Activated CD4-positive, alpha-beta T cell treated with anti-CD3 and anti-CD28 coated beads, Interleukin-2, amount 50 U/mL, for 4 hours (primary cell): Measurements from ENCODE around the gene SPACDR.

Experiments
- DNase-seq, 2 experiments: peaks; one replicate each; pipeline ENCODE4 v3.0.0-alpha.2; 2020

Gene SPACDR

DNA sequence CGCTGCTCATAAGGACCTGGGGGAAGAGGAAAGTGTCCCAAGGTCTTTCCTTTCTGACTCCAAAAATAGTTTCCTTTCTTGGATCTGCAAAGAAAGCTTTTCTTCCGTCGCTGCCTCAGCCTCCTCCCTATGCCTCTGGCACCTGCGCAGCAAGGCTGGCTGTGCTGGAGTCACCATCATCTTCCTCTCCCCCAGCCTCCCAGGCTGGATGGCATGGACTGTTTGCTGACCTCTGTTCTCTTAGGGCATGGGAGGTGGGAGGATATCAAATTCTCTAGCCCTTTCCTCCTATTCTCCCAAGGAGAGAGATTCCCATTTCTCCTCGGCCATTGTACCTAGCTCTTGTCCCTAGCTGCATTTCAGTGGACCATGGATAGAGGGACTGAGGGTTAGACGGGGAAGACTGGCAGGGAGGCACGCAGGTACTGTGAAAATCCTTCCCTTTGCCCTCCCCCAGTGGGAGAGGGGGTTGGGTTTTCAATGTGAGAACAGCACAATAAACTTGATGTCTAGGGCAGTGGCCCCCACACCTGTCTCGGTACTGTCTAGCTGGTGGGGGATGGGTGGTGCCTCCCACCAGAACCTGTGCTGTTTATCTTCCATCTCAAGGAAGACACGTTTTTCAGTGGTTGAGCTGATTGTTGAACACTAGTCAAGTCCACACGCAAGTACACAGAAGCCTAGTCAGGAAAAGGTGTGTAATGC lies 30.3 kb downstream of the SPACDR start:
- no peak for DNase-seq

- DNase-seq, result no peak
These were observed 30.8 kb downstream of the SPACDR start for GRCh38 chr7:100433276-100433591.

DNA sequence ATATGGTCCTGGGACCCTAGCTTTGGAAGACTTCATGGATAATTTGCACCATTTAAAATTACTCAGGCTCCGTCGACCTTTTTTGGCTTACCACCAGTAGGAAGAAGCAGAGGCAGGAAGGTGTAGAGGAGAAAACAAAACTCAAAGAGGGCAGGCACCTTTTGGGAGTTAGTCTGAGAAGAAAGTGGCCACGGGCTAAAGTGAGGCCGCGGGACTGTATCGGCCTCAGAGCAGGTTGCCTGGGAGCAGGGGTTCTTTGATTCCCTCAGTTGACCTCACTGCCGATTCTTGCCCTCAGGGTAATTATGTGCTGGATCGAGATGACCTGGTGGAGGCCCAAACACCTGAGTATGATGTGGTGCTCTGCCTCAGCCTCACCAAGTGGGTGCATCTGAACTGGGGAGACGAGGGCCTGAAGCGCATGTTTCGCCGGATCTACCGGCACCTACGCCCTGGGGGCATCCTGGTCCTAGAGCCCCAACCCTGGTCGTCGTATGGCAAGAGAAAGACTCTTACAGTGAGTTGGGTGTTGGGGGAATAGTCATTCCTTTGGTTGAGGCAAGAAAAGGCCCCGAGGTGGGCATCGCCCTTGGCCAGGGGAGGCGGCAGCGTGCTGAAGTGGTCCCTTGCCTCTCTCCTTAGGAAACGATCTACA lies 31.3 kb downstream of the SPACDR start:
- DNase-seq, result no peak

- DNase-seq, result no peak
These were observed 32.0 kb downstream of the SPACDR start for GRCh38 chr7:100432053-100432452.

GRCh38 chr7:100431286-100431735 lies 32.7 kb downstream of the SPACDR start:
- DNase-seq, result no peak

- peak; percentile 26 to 42 for DNase-seq
These were observed 33.4 kb downstream of the SPACDR start for GRCh38 chr7:100430493-100431285.

DNA sequence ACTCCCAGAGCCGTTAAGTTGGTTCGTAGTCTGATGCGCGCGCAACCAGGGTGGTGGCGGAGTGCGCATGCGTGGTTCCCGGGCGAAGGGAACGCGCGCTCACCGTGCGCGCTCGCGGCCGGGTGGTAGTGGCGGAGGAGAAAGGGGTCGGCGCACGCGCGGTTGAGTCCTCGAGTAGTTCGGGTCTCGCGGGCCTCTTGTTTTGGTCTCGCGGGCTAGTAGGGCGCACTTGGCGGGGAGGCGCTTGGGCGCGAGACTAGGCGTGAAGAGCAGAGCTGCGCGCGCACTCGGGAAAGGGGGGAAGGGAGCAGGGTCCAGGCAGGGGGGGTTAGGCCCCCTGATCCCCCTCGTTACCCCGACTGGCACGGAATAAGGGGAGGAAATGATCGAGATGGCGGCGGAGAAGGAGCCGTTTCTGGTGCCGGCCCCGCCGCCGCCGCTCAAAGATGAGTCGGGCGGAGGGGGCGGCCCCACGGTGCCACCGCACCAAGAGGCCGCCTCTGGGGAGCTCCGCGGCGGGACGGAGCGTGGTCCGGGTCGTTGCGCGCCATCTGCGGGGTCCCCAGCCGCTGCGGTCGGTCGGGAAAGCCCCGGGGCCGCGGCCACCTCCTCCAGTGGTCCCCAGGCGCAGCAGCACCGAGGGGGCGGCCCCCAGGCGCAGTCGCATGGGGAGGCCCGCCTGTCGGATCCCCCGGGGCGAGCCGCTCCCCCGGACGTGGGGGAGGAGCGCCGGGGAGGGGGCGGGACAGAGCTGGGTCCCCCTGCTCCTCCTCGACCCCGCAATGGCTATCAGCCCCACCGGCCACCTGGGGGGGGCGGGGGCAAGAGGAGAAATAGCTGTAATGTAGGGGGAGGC lies 34.2 kb downstream of the SPACDR start, which contains the start of gene MEPCE:
MEPCE (plus strand) TSS at position 195 of the 856 bp plus-strand sequence; CDS start at position 383, 188 bp downstream.
- peak; percentile 94 for DNase-seq

DNA sequence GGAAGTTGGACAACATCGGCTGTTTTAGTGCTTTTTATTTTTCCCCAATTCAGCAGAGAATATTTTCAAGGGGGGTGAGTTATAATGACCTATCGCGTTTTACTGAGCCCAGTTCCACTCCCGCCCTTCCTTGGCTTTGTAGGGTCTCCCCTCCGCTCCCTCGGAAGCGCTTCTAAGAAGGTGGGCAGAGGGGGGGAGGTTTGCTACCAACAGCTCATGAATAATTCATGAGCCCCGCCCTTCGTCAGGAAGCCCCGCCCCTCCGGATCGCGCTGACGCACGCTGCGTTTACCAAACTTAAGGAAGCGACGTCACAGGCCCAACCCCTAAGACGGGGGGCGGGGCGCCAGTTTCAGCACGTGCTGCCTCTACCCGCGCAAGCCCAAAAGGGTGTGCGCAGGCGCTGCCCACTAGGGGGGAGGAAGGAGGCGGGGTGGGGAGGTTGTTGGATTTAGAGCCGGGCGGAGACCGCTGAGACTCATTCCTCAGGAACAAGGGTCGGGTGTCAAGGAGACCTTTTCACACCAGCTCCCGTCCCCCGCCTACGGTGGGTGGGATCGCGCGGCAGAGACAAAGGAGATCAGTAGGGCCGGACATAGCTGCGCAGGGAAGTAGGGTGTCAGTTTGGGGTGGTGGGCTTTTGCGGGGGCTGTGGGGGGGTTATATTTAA lies 35.0 kb downstream of the SPACDR start:
- peak; percentile 100 for DNase-seq

- peak; percentile 97 to 98 for DNase-seq
These were observed 35.7 kb downstream of the SPACDR start, which contains the start of gene ZCWPW1 for GRCh38 chr7:100428199-100428966. Gene ZCWPW1 (minus strand): TSS chr7:100428703. CDS start chr7:100420649, 8,054 bp downstream.

GRCh38 chr7:100427762-100428198 lies 36.3 kb downstream of the SPACDR start:
- no peak for DNase-seq

- DNase-seq, result no peak
These were observed 37.5 kb downstream of the SPACDR start for GRCh38 chr7:100426516-100426915.

DNA sequence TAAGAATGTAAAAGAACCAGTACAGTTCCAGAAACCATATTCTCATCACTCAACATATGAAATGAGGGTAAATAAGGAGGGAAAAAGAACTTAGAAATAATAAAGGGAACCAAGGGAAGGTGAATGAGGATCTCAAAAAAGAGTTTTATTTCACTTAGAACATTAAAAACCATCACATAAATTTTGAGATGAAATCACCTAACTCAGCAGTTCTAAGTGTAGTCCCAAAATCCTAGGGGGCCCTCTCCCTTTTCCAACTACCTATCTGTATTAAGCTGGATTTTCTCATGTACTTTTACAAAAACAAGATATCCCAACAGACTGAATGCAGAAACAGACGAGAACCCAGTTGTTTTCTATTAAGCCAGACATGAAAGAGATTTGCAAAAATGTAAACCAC lies 38.7 kb downstream of the SPACDR start:
- no peak for DNase-seq

- no peak for DNase-seq
These were observed 40.7 kb downstream of the SPACDR start for GRCh38 chr7:100423315-100423714.

DNA sequence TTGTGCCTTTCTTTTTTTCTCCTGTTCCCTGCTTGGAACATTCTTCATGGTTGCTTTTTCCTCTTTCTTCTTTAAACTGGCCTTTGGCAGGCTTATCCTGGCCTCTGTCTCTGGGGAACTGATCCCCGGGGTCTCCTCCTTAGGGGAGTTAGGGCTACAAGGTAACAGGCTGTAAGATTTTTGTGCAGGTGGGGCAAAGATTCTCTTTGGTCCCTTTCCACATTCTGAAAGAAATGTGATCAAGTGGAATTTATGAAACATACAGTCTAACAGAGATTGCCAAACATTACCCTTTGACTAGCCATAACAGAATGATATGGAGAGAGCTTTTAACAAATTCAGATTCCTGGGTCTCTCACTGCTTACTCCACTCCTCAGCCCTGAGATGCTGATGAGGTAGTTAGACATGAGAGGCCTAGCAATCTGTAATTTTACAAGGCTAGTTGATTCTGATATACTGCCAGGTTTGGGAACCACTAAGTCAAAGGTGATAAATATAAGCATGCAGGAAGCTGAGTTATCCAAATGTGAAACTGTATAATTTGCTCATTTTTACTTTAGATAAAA lies 44.3 kb downstream of the SPACDR start:
- no peak for DNase-seq

- no peak for DNase-seq
These were observed 45.0 kb downstream of the SPACDR start for GRCh38 chr7:100418930-100419659.

GRCh38 chr7:100415448-100415847 lies 48.6 kb downstream of the SPACDR start:
- DNase-seq, result no peak

GRCh38 chr7:100413889-100414288 lies 50.2 kb downstream of the SPACDR start:
- DNase-seq, result no peak

- DNase-seq, result no peak
These were observed 50.7 kb downstream of the SPACDR start for GRCh38 chr7:100413346-100413745.

- no peak for DNase-seq
These were observed 53.0 kb downstream of the SPACDR start for GRCh38 chr7:100411101-100411500.
